Osteoblast (primary cell): ENCODE results near the gene HPCAL1. TPM values are rescaled to one million over a fixed set of nuclear protein-coding genes. Genes with fewer than 3 reads are reported as not detected.
A peak's percentile ranks its signal among the peaks of the same experiment; 100 is the strongest.

ENCODE experiments used
- DNase-seq: peaks from one replicate; pipeline ENCODE4 v3.0.0; 2011; ENCODE audit warnings: low spot score, mixed read lengths; ENCODE audit not compliant: insufficient read length; ENCODE audit errors: missing footprints
- H2AFZ ChIP-seq: 2 replicates; pipeline ENCODE4 v1.6.0; 2011; ENCODE audit warnings: mild to moderate bottlenecking, low read length
- H3K27ac ChIP-seq: 2 replicates; pipeline ENCODE4 v1.5.1; 2011; ENCODE audit warnings: mild to moderate bottlenecking, low read depth, low read length, moderate library complexity
- H3K27me3 ChIP-seq: 2 replicates; pipeline ENCODE4 v1.6.0; 2012; ENCODE audit warnings: mild to moderate bottlenecking, control low read depth, inconsistent platforms, low read length, moderate library complexity; ENCODE audit not compliant: insufficient read depth
- H3K36me3 ChIP-seq: 2 replicates; pipeline ENCODE4 v1.5.1; 2011; ENCODE audit warnings: mild to moderate bottlenecking, low read length, control low read depth, moderate library complexity; ENCODE audit not compliant: insufficient read depth
- H3K4me1 ChIP-seq: 2 replicates; pipeline ENCODE4 v1.5.1; 2011; ENCODE audit warnings: mild to moderate bottlenecking, low read length, control low read depth, moderate library complexity; ENCODE audit not compliant: insufficient read depth
- H3K4me2 ChIP-seq: 2 replicates; pipeline ENCODE4 v1.6.0; 2011; ENCODE audit warnings: mild to moderate bottlenecking, low read length; ENCODE audit not compliant: insufficient read depth
- H3K4me3 ChIP-seq: fragments of 200-600 bp; sonication (generic); 3 replicates; pipeline ENCODE4 v1.5.1; 2012; ENCODE audit warnings: mild to moderate bottlenecking, low read length, inconsistent platforms; ENCODE audit not compliant: insufficient read depth
- H3K79me2 ChIP-seq: 2 replicates; pipeline ENCODE4 v1.6.0; 2012; ENCODE audit warnings: mild to moderate bottlenecking, low read length, control low read depth, inconsistent platforms; ENCODE audit not compliant: insufficient read depth
- H3K9me3 ChIP-seq: 2 replicates; pipeline ENCODE4 v1.5.1; 2011; ENCODE audit warnings: low read depth, low read length, control low read depth
- H4K20me1 ChIP-seq: 2 replicates; pipeline ENCODE4 v1.6.0; 2012; ENCODE audit warnings: mild to moderate bottlenecking, low read length, control low read depth; ENCODE audit not compliant: insufficient read depth
- CTCF ChIP-seq: IDR thresholded peaks from 2 replicates; pipeline ENCODE4 v1.5.1; 2011; ENCODE audit warnings: mild to moderate bottlenecking, low read depth, low read length, moderate library complexity; ENCODE audit errors: extremely low read depth
- total RNA-seq: library from RNA; depleted of rRNA; stranded (reverse); fragments of >200 nt; gene quantifications from 2 replicates; pipeline ENCODE4 v1.2.3, GENCODE V29; 2012

The HPCAL1 gene
- total RNA-seq, 1 donor, result 57.2 TPM

- no peaks in the 10 kb centered on the region for H3K27me3 ChIP-seq
- H3K4me1 ChIP-seq, result peaks cover 9% of the 10 kb centered on the region
- no peak overlapping the region for H3K4me2 ChIP-seq
- H4K20me1 ChIP-seq, result peaks cover 41% of the 10 kb centered on the region
- no peak for TF ChIP-seq CTCF
- H3K4me3 ChIP-seq, result no peak overlapping the region
- no peaks in the 10 kb centered on the region for H3K9me3 ChIP-seq
- H3K36me3 ChIP-seq, result no peaks in the 10 kb centered on the region
- H3K79me2 ChIP-seq, result peaks cover 93% of the 10 kb centered on the region
- no peak overlapping the region for H3K27ac ChIP-seq
- H2AFZ ChIP-seq, result no peak overlapping the region
- DNase-seq, result no peak
These were observed 46.2 kb downstream of the HPCAL1 start for GRCh38 chr2:10348891-10349290.

GRCh38 chr2:10350761-10351160 is 48.1 kb downstream of the HPCAL1 start:
- Histone ChIP-seq H3K27ac (no peak overlapping the region), H3K36me3 (peaks cover 3% of the 10 kb centered on the region), H2AFZ (no peak overlapping the region), H3K79me2 (peaks cover 90% of the 10 kb centered on the region), H3K9me3 (no peaks in the 10 kb centered on the region), H3K4me1 (peaks cover 9% of the 10 kb centered on the region), H3K4me3 (no peak overlapping the region), H3K4me2 (no peak overlapping the region), H4K20me1 (peaks cover 40% of the 10 kb centered on the region), H3K27me3 (no peaks in the 10 kb centered on the region)
- no peak for TF ChIP-seq CTCF
- peak; percentile 25 for DNase-seq

GRCh38 chr2:10352361-10352760 is 49.7 kb downstream of the HPCAL1 start:
- H4K20me1 ChIP-seq, result peaks cover 37% of the 10 kb centered on the region
- no peak overlapping the region for H2AFZ ChIP-seq
- no peak overlapping the region for H3K4me3 ChIP-seq
- H3K27ac ChIP-seq, result no peak overlapping the region
- peaks cover 4% of the 10 kb centered on the region for H3K4me1 ChIP-seq
- no peaks in the 10 kb centered on the region for H3K9me3 ChIP-seq
- no peak overlapping the region for H3K4me2 ChIP-seq
- H3K79me2 ChIP-seq, result peaks cover 91% of the 10 kb centered on the region
- H3K27me3 ChIP-seq, result no peaks in the 10 kb centered on the region
- peak; percentile 50 for DNase-seq
- no peak for TF ChIP-seq CTCF
- H3K36me3 ChIP-seq, result peaks cover 5% of the 10 kb centered on the region

GRCh38 chr2:10352972-10353371 is 50.3 kb downstream of the HPCAL1 start:
- peaks cover 32% of the 10 kb centered on the region for H4K20me1 ChIP-seq
- no peak overlapping the region for H2AFZ ChIP-seq
- no peak overlapping the region for H3K27ac ChIP-seq
- no peak for TF ChIP-seq CTCF
- no peaks in the 10 kb centered on the region for H3K4me1 ChIP-seq
- peak; percentile 13 for DNase-seq
- no peak overlapping the region for H3K4me2 ChIP-seq
- H3K36me3 ChIP-seq, result peaks cover 5% of the 10 kb centered on the region
- no peaks in the 10 kb centered on the region for H3K27me3 ChIP-seq
- H3K4me3 ChIP-seq, result no peak overlapping the region
- no peaks in the 10 kb centered on the region for H3K9me3 ChIP-seq
- peaks cover 91% of the 10 kb centered on the region for H3K79me2 ChIP-seq
